ENCODE data around the gene C12orf50. TPM values are rescaled to one million over a fixed set of nuclear protein-coding genes. Genes with fewer than 3 reads are reported as not detected.

Gene C12orf50
- total and polyA plus RNA-seq, 2 of the 8 experiments (the other 6 are each of a cell fraction or from before 2014, with no cell fraction given), result not detected

DNA sequence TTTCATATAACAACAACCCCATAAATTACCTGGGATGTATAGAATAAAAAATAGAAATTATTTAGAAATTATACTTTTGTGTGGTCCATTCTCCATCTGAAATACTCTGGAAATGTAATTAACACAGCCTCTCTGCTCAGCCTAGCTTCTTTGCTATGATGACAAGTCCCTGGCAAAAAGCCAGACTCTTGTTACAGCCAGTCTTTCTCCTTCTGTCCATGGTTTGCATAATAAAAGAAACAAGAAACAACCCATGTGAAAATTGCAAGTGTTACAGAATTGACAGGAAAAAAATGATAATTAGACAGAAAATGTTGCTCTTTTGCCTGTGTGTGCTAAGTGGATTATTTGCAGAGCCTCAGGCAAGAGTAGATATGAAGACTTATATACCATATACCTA lies 61.3 kb downstream of the C12orf50 start:
- POLR2A ChIA-PET (ENCODE audit: partially characterized antibody), result no interaction called here
- no peak overlapping the region for H4K91ac ChIP-seq (replicated peaks; ENCODE audit: insufficient read length, low read length)

More for the DNA sequence above, 61.3 kb downstream of the C12orf50 start:
- H3K14ac ChIP-seq (ENCODE audit: insufficient read length), result no peak overlapping the region
- FAIRE-seq (no peak), DNase-seq (ENCODE audit: low read depth in 1 of 2, low spot score in 2 of 2) (no peak)
- no peak overlapping the region for H3K18ac ChIP-seq (ENCODE audit: extremely low read depth, low read length)
- H2BK120ac ChIP-seq (replicated peaks; ENCODE audit: low read depth, low read length), result no peak overlapping the region
- no peaks in the 10 kb centered on the region for H3K4me1 ChIP-seq (replicated peaks in 1 of 4; ENCODE audit: control insufficient read depth in 3 of 4, insufficient read depth in 4 of 4, low read length in 3 of 4)
- H3K79me2 ChIP-seq (ENCODE audit: control insufficient read depth in 1 of 2, insufficient read depth in 2 of 2, low read length in 2 of 2), result no peaks in the 10 kb centered on the region
- no peak overlapping the region for H4K5ac ChIP-seq (ENCODE audit: insufficient read length, low read depth, low read length)
- no peak for TF ChIP-seq JUN (IDR thresholded peaks at IDR 0.05; ENCODE audit: low read depth, low read length)
- no peak for TF ChIP-seq NANOG (IDR thresholded peaks at IDR 0.05; ENCODE audit: insufficient read depth, low read depth, low read length, poor library complexity, severe bottlenecking)
- TF ChIP-seq RBBP5 (IDR thresholded peaks at IDR 0.05; ENCODE audit: borderline replicate concordance, low read depth, low read length), result no peak
- no peak for TF ChIP-seq RAD21 (IDR thresholded peaks at IDR 0.05 in 1 of 2, conservative IDR thresholded peaks at IDR 0.05 in 1 of 2; ENCODE audit: low read depth in 2 of 2, low read length in 2 of 2)
- no peak for TF ChIP-seq CHD2 (IDR thresholded peaks at IDR 0.05; ENCODE audit: low read length)
- TF ChIP-seq ASH2L (IDR thresholded peaks at IDR 0.05; ENCODE audit: low read length), result no peak
- no peak for TF ChIP-seq GABPA (IDR thresholded peaks at IDR 0.05; ENCODE audit: borderline replicate concordance, insufficient read depth, low read length)
- TF ChIP-seq SIRT6 (IDR thresholded peaks at IDR 0.05; ENCODE audit: low read length), result no peak
- TF ChIP-seq TBP (IDR thresholded peaks at IDR 0.05; ENCODE audit: low read depth, low read length), result no peak
- TF ChIP-seq RXRA (IDR thresholded peaks at IDR 0.05; ENCODE audit: insufficient read depth, low read depth, low read length), result no peak
- H2AFZ ChIP-seq (ENCODE audit: low read length), result no peak overlapping the region
- H3K4me2 ChIP-seq (ENCODE audit: insufficient read depth in 1 of 2, low read depth in 2 of 2, low read length in 2 of 2), result no peak overlapping the region
- no peak overlapping the region for H2BK20ac ChIP-seq (ENCODE audit: low read length)
- no peak overlapping the region for H3K56ac ChIP-seq (replicated peaks; ENCODE audit: insufficient read length, low read depth, low read length)
- H4K20me1 ChIP-seq (replicated peaks in 1 of 2; ENCODE audit: control insufficient read depth in 1 of 2, insufficient read depth in 2 of 2, low read length in 2 of 2), result no peaks in the 10 kb centered on the region
- no peak overlapping the region for H3K9ac ChIP-seq (replicated peaks in 1 of 4; ENCODE audit: extremely low read depth in 1 of 4, low read depth in 3 of 4, low read length in 3 of 4)
- no peak overlapping the region for H3K27ac ChIP-seq (ENCODE audit: low read depth, low read length)
- H2BK12ac ChIP-seq (ENCODE audit: low read depth, low read length), result no peak overlapping the region
- no peak overlapping the region for H3K4me3 ChIP-seq (ENCODE audit: extremely low read depth in 1 of 4, insufficient read depth in 2 of 4, low read depth in 3 of 4, low read length in 4 of 4)
- H4K8ac ChIP-seq (ENCODE audit: extremely low read depth, insufficient read depth, low read length), result no peak overlapping the region
- no peaks in the 10 kb centered on the region for H3K23me2 ChIP-seq (ENCODE audit: low read depth, low read length)
- CTCF ChIA-PET (ENCODE audit: partially characterized antibody), result no interaction called here
- H3K79me1 ChIP-seq (ENCODE audit: low read depth, low read length), result no peaks in the 10 kb centered on the region
- no peaks in the 10 kb centered on the region for H3K27me3 ChIP-seq (replicated peaks in 1 of 4; ENCODE audit: control insufficient read depth in 3 of 4, extremely low read depth in 1 of 4, insufficient read depth in 3 of 4, low read length in 3 of 4)
- no peak overlapping the region for H2AK5ac ChIP-seq (ENCODE audit: low read depth, low read length)
- no peak overlapping the region for H3K4ac ChIP-seq (replicated peaks; ENCODE audit: insufficient read length, low read depth, low read length)
- H3K23ac ChIP-seq (ENCODE audit: insufficient read length), result no peak overlapping the region
- H2BK5ac ChIP-seq (ENCODE audit: low read depth, low read length), result no peak overlapping the region
- no peak overlapping the region for H2BK15ac ChIP-seq (ENCODE audit: low read length)
- no peaks in the 10 kb centered on the region for H3K9me3 ChIP-seq (ENCODE audit: insufficient read depth in 2 of 2, low read depth in 1 of 2, low read length in 1 of 2)
- H3K36me3 ChIP-seq (ENCODE audit: control insufficient read depth in 2 of 4, insufficient read depth in 4 of 4, low read length in 3 of 4), result no peaks in the 10 kb centered on the region

Data from H1 (cell line).